OCI-LY3 (cell line): ENCODE results near the gene PDE4D.

Experiments used
- H2AFZ ChIP-seq: fragments of 200-600, 300-600 bp; shearing (Covaris generic); 2 replicates; pipeline ENCODE4 v1.6.0; 2014; ENCODE audit warnings: antibody characterized with exemption, low read depth, low read length
- H3K27ac ChIP-seq: fragments of 200-600, 300-600 bp; sonication (generic); 2 replicates; pipeline ENCODE4 v1.5.1; 2014; ENCODE audit warnings: mild to moderate bottlenecking, low read length, moderate library complexity, mixed read lengths
- H3K27me3 ChIP-seq: fragments of 200-600, 300-600 bp; sonication (generic); 2 replicates; pipeline ENCODE4 v1.6.1; 2014; ENCODE audit warnings: low read depth, low read length, mixed read lengths
- H3K36me3 ChIP-seq: fragments of 200-600, 300-600 bp; sonication (generic); replicated peaks from 2 replicates; pipeline ENCODE3; 2014; ENCODE audit warnings: low read depth, low read length, mixed read lengths
- H3K4me1 ChIP-seq: fragments of 300-600, 200-600 bp; sonication (generic); 2 replicates; pipeline ENCODE4 v1.6.1; 2014; ENCODE audit warnings: low read length, mixed read lengths
- H3K4me2 ChIP-seq: fragments of 200-600, 300-600 bp; sonication (generic); 2 replicates; pipeline ENCODE4 v1.6.1; 2014; ENCODE audit warnings: low read length, mixed read lengths
- H3K4me3 ChIP-seq: fragments of 300-600, 200-600 bp; sonication (generic); 2 replicates; pipeline ENCODE4 v1.5.1; 2014; ENCODE audit warnings: antibody characterized with exemption, mild to moderate bottlenecking, low read length, moderate library complexity
- H3K79me2 ChIP-seq: fragments of 300-600, 200-600 bp; shearing (Covaris generic); 2 replicates; pipeline ENCODE4 v1.6.1; 2014; ENCODE audit warnings: mild to moderate bottlenecking, low read length, mixed read lengths
- H3K9ac ChIP-seq: fragments of 300-600, 200-600 bp; shearing (Covaris generic); 2 replicates; pipeline ENCODE4 v1.6.0; 2014; ENCODE audit warnings: mild to moderate bottlenecking, low read length, moderate library complexity
- H3K9me3 ChIP-seq: fragments of 200-600, 300-600 bp; shearing (Covaris generic); 2 replicates; pipeline ENCODE4 v1.6.1; 2014; ENCODE audit warnings: low read length, mixed read lengths; ENCODE audit not compliant: insufficient read depth
- H4K20me1 ChIP-seq: fragments of 200-600, 300-600 bp; sonication (generic); 2 replicates; pipeline ENCODE4 v1.6.1; 2016; ENCODE audit warnings: low read length, mixed read lengths; ENCODE audit not compliant: insufficient read depth
- CTCF ChIP-seq: fragments of 200-600, 300-600 bp; sonication (generic); IDR thresholded peaks from 2 replicates; pipeline ENCODE4 v1.5.1; 2014; ENCODE audit warnings: antibody characterized with exemption, low read length, low read depth
- EZH2phosphoT487 ChIP-seq: fragments of 200-600 bp; shearing (Covaris generic); IDR thresholded peaks from 2 replicates; pipeline ENCODE4 v1.6.1; 2018; ENCODE audit warnings: antibody characterized with exemption, mixed run types, low read depth

Gene PDE4D

GRCh38 chr5:59249726-59250125 lies 643.8 kb downstream of the PDE4D start:
- no peak overlapping the region for H3K4me2 ChIP-seq
- no peaks in the 10 kb centered on the region for H4K20me1 ChIP-seq
- H3K27ac ChIP-seq = no peak overlapping the region
- TF ChIP-seq EZH2phosphoT487 (no peak), CTCF (no peak)
- H3K36me3 ChIP-seq = no peaks in the 10 kb centered on the region
- H3K9ac ChIP-seq = no peak overlapping the region
- H2AFZ ChIP-seq = no peak overlapping the region
- no peaks in the 10 kb centered on the region for H3K79me2 ChIP-seq
- H3K27me3 ChIP-seq = no peaks in the 10 kb centered on the region
- no peaks in the 10 kb centered on the region for H3K9me3 ChIP-seq
- H3K4me3 ChIP-seq = no peak overlapping the region
- no peaks in the 10 kb centered on the region for H3K4me1 ChIP-seq

- TF ChIP-seq EZH2phosphoT487 (no peak), CTCF (no peak)
- Histone ChIP-seq H3K36me3 (no peaks in the 10 kb centered on the region), H3K79me2 (no peaks in the 10 kb centered on the region), H3K4me1 (no peaks in the 10 kb centered on the region), H3K9me3 (no peaks in the 10 kb centered on the region), H3K27ac (no peak overlapping the region), H3K27me3 (no peaks in the 10 kb centered on the region), H3K4me3 (no peak overlapping the region), H3K9ac (no peak overlapping the region), H2AFZ (no peak overlapping the region), H4K20me1 (no peaks in the 10 kb centered on the region), H3K4me2 (no peak overlapping the region)
Measured at GRCh38 chr5:59249160-59249559, 644.4 kb downstream of the PDE4D start.

- Histone ChIP-seq H3K4me3 (no peak overlapping the region), H3K79me2 (no peaks in the 10 kb centered on the region), H3K36me3 (no peaks in the 10 kb centered on the region), H3K4me1 (no peaks in the 10 kb centered on the region), H3K27me3 (no peaks in the 10 kb centered on the region), H4K20me1 (no peaks in the 10 kb centered on the region), H2AFZ (no peak overlapping the region), H3K4me2 (no peak overlapping the region), H3K9me3 (no peaks in the 10 kb centered on the region), H3K9ac (no peak overlapping the region), H3K27ac (no peak overlapping the region)
- no peak for TF ChIP-seq CTCF
- TF ChIP-seq EZH2phosphoT487 = no peak
Measured at GRCh38 chr5:59246882-59247281, 646.6 kb downstream of the PDE4D start.

- no peaks in the 10 kb centered on the region for H3K27me3 ChIP-seq
- H3K9me3 ChIP-seq = no peaks in the 10 kb centered on the region
- H3K36me3 ChIP-seq = no peaks in the 10 kb centered on the region
- H3K9ac ChIP-seq = no peak overlapping the region
- no peaks in the 10 kb centered on the region for H4K20me1 ChIP-seq
- H3K4me2 ChIP-seq = no peak overlapping the region
- no peaks in the 10 kb centered on the region for H3K4me1 ChIP-seq
- H3K27ac ChIP-seq = no peak overlapping the region
- H2AFZ ChIP-seq = no peak overlapping the region
- H3K79me2 ChIP-seq = no peaks in the 10 kb centered on the region
- H3K4me3 ChIP-seq = no peak overlapping the region
- TF ChIP-seq CTCF (no peak), EZH2phosphoT487 (no peak)
Measured at GRCh38 chr5:59246145-59246869, 647.2 kb downstream of the PDE4D start.
